ENCODE results near the gene COA8. TPM values are rescaled to one million over a fixed set of nuclear protein-coding genes. Genes with fewer than 3 reads are reported as not detected.
A peak's percentile ranks its signal among the peaks of the same experiment; 100 is the strongest.

COA8 gene
- total and polyA plus RNA-seq, 9 of the 15 experiments (the other 6 are each of a cell fraction or from before 2014, with no cell fraction given): 5.0 to 35.3 (median 25.7) TPM

DNA sequence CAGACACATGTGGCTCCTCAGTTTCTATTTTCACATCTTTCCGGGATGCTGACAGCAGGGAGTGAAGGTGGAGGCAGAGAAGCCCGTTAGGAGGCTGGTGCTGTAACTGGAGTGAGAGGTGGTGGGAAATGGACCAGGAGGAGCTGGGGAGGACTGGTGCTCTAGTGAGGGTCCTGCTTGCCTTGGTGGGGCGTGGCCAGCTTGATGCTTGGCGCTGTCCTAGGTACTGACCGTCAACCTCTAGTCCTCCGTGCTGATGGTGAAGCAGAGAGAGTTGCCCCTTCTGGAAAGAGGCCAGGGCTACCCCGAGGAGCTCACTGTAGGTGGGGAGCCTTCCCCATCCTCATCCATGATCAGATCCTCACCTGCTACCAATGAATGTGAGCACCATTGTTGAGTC, 32.4 kb upstream of the COA8 start (continued):
- TF ChIP-seq, protein P1, sequence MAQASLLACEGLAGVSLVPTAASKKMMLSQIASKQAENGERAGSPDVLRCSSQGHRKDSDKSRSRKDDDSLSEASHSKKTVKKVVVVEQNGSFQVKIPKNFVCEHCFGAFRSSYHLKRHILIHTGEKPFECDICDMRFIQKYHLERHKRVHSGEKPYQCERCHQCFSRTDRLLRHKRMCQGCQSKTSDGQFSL (CRISPR knock-in tag; IDR thresholded peaks at IDR 0.05): no peak
- TF ChIP-seq, protein P1 (tag; IDR thresholded peaks at IDR 0.05): no peak
- TF ChIP-seq PHB2 (IDR thresholded peaks at IDR 0.05; ENCODE audit: low read depth) (no peak), HLTF (IDR thresholded peaks at IDR 0.05) (no peak), MYBL2 (IDR thresholded peaks at IDR 0.05; ENCODE audit: low read depth) (no peak), MYBL2 (CRISPR knock-in tag; IDR thresholded peaks at IDR 0.05; ENCODE audit: borderline replicate concordance) (no peak), ZNF507 (tag; conservative IDR thresholded peaks at IDR 0.05) (no peak), ZNF146 (CRISPR knock-in tag; IDR thresholded peaks at IDR 0.05; ENCODE audit: unreplicated experiment) (no peak), ESRRB (CRISPR knock-in tag; IDR thresholded peaks at IDR 0.05; ENCODE audit: borderline replicate concordance) (no peak), HSF4 (CRISPR knock-in tag; IDR thresholded peaks at IDR 0.05; ENCODE audit: borderline replicate concordance) (no peak), TFAM (CRISPR knock-in tag; conservative IDR thresholded peaks at IDR 0.05) (no peak), ZNF780A (CRISPR knock-in tag; IDR thresholded peaks at IDR 0.05) (no peak), KLF13 (tag; IDR thresholded peaks at IDR 0.05; ENCODE audit: borderline replicate concordance, low read depth) (no peak), CREB1 (IDR thresholded peaks at IDR 0.05) (no peak), CREB1 (CRISPR knock-in tag; IDR thresholded peaks at IDR 0.05) (0 out of 2 replicates have a peak, but pooled peaks have one; percentile 23), CREBBP (IDR thresholded peaks at IDR 0.05; ENCODE audit: low read depth, low read length) (no peak)
- TF ChIP-seq, protein P2, sequence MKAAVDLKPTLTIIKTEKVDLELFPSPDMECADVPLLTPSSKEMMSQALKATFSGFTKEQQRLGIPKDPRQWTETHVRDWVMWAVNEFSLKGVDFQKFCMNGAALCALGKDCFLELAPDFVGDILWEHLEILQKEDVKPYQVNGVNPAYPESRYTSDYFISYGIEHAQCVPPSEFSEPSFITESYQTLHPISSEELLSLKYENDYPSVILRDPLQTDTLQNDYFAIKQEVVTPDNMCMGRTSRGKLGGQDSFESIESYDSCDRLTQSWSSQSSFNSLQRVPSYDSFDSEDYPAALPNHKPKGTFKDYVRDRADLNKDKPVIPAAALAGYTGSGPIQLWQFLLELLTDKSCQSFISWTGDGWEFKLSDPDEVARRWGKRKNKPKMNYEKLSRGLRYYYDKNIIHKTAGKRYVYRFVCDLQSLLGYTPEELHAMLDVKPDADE (conservative IDR thresholded peaks at IDR 0.05; ENCODE audit: control insufficient read depth, low read depth, low read length): 0 out of 2 replicates have a peak, but pooled peaks have one; percentile 52
- TF ChIP-seq, protein P3, sequence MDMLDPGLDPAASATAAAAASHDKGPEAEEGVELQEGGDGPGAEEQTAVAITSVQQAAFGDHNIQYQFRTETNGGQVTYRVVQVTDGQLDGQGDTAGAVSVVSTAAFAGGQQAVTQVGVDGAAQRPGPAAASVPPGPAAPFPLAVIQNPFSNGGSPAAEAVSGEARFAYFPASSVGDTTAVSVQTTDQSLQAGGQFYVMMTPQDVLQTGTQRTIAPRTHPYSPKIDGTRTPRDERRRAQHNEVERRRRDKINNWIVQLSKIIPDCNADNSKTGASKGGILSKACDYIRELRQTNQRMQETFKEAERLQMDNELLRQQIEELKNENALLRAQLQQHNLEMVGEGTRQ (CRISPR knock-in tag; IDR thresholded peaks at IDR 0.05): no peak
- TF ChIP-seq, protein P4, sequence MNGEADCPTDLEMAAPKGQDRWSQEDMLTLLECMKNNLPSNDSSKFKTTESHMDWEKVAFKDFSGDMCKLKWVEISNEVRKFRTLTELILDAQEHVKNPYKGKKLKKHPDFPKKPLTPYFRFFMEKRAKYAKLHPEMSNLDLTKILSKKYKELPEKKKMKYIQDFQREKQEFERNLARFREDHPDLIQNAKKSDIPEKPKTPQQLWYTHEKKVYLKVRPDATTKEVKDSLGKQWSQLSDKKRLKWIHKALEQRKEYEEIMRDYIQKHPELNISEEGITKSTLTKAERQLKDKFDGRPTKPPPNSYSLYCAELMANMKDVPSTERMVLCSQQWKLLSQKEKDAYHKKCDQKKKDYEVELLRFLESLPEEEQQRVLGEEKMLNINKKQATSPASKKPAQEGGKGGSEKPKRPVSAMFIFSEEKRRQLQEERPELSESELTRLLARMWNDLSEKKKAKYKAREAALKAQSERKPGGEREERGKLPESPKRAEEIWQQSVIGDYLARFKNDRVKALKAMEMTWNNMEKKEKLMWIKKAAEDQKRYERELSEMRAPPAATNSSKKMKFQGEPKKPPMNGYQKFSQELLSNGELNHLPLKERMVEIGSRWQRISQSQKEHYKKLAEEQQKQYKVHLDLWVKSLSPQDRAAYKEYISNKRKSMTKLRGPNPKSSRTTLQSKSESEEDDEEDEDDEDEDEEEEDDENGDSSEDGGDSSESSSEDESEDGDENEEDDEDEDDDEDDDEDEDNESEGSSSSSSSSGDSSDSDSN (IDR thresholded peaks at IDR 0.05; ENCODE audit: borderline replicate concordance in 1 of 2, low read depth in 2 of 2, low read length in 2 of 2): no peak
- TF ChIP-seq, protein P5, sequence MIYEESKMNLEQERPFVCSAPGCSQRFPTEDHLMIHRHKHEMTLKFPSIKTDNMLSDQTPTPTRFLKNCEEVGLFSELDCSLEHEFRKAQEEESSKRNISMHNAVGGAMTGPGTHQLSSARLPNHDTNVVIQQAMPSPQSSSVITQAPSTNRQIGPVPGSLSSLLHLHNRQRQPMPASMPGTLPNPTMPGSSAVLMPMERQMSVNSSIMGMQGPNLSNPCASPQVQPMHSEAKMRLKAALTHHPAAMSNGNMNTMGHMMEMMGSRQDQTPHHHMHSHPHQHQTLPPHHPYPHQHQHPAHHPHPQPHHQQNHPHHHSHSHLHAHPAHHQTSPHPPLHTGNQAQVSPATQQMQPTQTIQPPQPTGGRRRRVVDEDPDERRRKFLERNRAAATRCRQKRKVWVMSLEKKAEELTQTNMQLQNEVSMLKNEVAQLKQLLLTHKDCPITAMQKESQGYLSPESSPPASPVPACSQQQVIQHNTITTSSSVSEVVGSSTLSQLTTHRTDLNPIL (CRISPR knock-in tag; IDR thresholded peaks at IDR 0.05): no peak
